Mesothelial cell of epicardium (in vitro differentiated cells): Measurements from ENCODE around the gene PREX1. TPM values are rescaled to one million over a fixed set of nuclear protein-coding genes. Genes with fewer than 3 reads are reported as not detected.

Experiments used
- DNase-seq, 2 experiments: peaks; one replicate each; pipeline ENCODE4 v3.0.0; 2021; ENCODE audit warnings: low spot score in 2 of 2; ENCODE audit not compliant: unreplicated experiment in 2 of 2
- H3K27ac Mint-ChIP-seq: 2 replicates; pipeline ENCODE4 v1.8.0; 2021; ENCODE audit warnings: mixed read lengths
- H3K27me3 Mint-ChIP-seq: 2 replicates; pipeline ENCODE4 v1.8.0; 2021; ENCODE audit warnings: low read depth, mixed read lengths
- H3K36me3 Mint-ChIP-seq: 2 replicates; pipeline ENCODE4 v1.8.0; 2021; ENCODE audit warnings: mixed read lengths
- H3K4me1 Mint-ChIP-seq: 2 replicates; pipeline ENCODE4 v1.8.0; 2021; ENCODE audit warnings: mixed read lengths
- H3K4me3 Mint-ChIP-seq: 2 replicates; pipeline ENCODE4 v1.8.0; 2021; ENCODE audit warnings: mild to moderate bottlenecking, moderate library complexity, mixed read lengths
- H3K9me3 Mint-ChIP-seq: 2 replicates; pipeline ENCODE4 v1.8.0; 2021; ENCODE audit warnings: mixed read lengths
- total RNA-seq: library from RNA; stranded (reverse); gene quantifications from 3 replicates; pipeline ENCODE4 v1.2.1, GENCODE V29; 2021
- TF ChIP-seq, protein P1 (sequence below): fragments of 200-600 bp; sonication (generic); IDR thresholded peaks from one replicate; pipeline ENCODE4 v1.5.0; 2021; ENCODE audit warnings: antibody characterized with exemption; ENCODE audit not compliant: unreplicated experiment

The PREX1 gene
- total RNA-seq, 1 donor from 2014 or later: 8.3 TPM

- peaks cover 5% of the 10 kb centered on the region for H3K4me1 Mint-ChIP-seq
- TF ChIP-seq, protein P1, sequence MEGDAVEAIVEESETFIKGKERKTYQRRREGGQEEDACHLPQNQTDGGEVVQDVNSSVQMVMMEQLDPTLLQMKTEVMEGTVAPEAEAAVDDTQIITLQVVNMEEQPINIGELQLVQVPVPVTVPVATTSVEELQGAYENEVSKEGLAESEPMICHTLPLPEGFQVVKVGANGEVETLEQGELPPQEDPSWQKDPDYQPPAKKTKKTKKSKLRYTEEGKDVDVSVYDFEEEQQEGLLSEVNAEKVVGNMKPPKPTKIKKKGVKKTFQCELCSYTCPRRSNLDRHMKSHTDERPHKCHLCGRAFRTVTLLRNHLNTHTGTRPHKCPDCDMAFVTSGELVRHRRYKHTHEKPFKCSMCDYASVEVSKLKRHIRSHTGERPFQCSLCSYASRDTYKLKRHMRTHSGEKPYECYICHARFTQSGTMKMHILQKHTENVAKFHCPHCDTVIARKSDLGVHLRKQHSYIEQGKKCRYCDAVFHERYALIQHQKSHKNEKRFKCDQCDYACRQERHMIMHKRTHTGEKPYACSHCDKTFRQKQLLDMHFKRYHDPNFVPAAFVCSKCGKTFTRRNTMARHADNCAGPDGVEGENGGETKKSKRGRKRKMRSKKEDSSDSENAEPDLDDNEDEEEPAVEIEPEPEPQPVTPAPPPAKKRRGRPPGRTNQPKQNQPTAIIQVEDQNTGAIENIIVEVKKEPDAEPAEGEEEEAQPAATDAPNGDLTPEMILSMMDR: no peak
- H3K9me3 Mint-ChIP-seq: no peaks in the 10 kb centered on the region
- DNase-seq: no peak
- H3K4me3 Mint-ChIP-seq: no peak overlapping the region
- H3K27me3 Mint-ChIP-seq: no peaks in the 10 kb centered on the region
- peaks cover 2% of the 10 kb centered on the region for H3K36me3 Mint-ChIP-seq
- no peak overlapping the region for H3K27ac Mint-ChIP-seq
Observed at GRCh38 chr20:48649868-48650267, 177.9 kb downstream of the PREX1 start.

DNA sequence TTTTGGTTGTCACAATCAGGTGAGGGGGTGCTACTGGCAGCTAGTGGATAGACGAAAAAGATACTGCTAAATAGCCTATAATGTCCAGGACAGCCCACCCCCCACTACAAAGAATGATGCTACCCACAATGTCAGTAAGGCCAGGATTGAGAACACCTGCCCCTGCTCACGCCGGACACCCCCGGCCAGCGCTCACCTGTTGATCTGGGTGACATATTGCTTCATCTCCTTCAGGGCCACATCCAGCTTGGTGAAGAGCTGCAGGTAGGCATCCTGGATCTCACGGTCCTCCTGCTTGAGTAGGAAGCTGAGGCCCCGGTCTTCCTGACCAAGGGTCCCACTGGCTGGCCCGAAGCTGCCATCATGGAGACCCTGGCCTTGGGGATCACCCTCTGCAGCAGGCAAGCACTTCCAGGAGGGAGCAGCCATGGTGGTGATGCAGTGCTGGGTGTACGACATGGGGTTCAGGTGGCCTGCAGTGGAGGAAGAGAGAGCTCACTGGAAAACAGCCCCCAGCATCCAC is 178.6 kb downstream of the PREX1 start:
- TF ChIP-seq, protein P1: no peak
- DNase-seq: no peak
- H3K27ac Mint-ChIP-seq: no peak overlapping the region
- peaks cover 2% of the 10 kb centered on the region for H3K36me3 Mint-ChIP-seq
- no peaks in the 10 kb centered on the region for H3K9me3 Mint-ChIP-seq
- peaks cover 5% of the 10 kb centered on the region for H3K4me1 Mint-ChIP-seq
- H3K27me3 Mint-ChIP-seq: no peaks in the 10 kb centered on the region
- H3K4me3 Mint-ChIP-seq: no peak overlapping the region

DNA sequence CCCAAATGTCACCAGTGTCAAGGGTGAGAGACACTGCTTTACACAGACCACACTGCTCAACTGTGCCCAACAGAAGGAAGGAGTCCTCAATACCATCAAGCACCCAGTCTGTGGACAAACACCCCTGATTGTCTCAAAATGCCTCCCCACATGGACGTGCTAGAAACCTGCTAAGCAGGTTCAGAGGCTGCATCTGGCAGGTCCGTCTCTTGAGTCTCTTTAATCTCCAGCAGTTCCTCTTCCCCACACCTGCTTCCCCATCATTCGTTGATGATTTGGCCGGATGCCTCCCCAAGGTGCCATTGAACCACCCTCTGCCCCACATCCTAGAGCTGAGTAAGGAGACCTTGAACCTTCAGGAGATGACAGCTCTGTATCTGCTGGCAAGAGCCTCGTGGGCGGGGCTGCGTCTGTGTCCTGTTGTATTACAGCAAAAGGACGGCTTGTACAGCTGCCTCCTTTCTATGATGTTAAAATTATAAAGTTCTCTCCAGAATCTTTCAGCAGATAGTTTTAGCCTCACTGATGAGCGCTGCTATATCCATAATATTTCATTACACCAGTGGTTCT is 179.2 kb downstream of the PREX1 start:
- peaks cover 2% of the 10 kb centered on the region for H3K36me3 Mint-ChIP-seq
- TF ChIP-seq, protein P1: no peak
- H3K27me3 Mint-ChIP-seq: no peaks in the 10 kb centered on the region
- DNase-seq: no peak
- H3K9me3 Mint-ChIP-seq: no peaks in the 10 kb centered on the region
- no peak overlapping the region for H3K27ac Mint-ChIP-seq
- H3K4me3 Mint-ChIP-seq: no peak overlapping the region
- H3K4me1 Mint-ChIP-seq: peaks cover 5% of the 10 kb centered on the region

GRCh38 chr20:48647858-48648257 is 179.9 kb downstream of the PREX1 start:
- H3K36me3 Mint-ChIP-seq: peaks cover 2% of the 10 kb centered on the region
- no peak overlapping the region for H3K27ac Mint-ChIP-seq
- no peaks in the 10 kb centered on the region for H3K9me3 Mint-ChIP-seq

DNA sequence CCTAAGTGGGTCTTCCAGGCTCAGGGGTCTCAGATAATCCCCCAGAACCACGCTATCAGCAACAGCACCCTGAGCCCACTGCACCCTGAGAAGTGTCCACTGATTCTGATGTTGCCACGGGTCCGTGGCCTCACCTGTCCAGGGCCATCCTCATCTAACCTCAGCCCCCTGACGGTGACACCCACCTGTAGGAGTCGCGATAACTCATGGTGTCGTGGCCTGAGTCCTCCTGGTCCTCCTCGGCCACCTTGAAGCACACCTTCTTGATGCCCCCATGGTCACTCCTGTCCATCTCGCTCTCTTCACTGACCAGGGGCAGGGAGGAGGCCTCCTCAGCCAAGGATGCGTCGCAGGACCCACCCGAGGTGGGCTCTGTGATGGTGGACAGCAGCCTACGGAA is 182.1 kb downstream of the PREX1 start:
- Mint-ChIP-seq H3K4me1 (peaks cover 5% of the 10 kb centered on the region), H3K36me3 (peaks cover 2% of the 10 kb centered on the region), H3K27me3 (no peaks in the 10 kb centered on the region), H3K9me3 (no peaks in the 10 kb centered on the region), H3K27ac (no peak overlapping the region), H3K4me3 (no peak overlapping the region)
- no peak for DNase-seq
- TF ChIP-seq, protein P1: no peak

More at GRCh38 chr20:48647858-48648257, 179.9 kb downstream of the PREX1 start:
- peaks cover 5% of the 10 kb centered on the region for H3K4me1 Mint-ChIP-seq
- H3K27me3 Mint-ChIP-seq: no peaks in the 10 kb centered on the region
- no peak overlapping the region for H3K4me3 Mint-ChIP-seq
- no peak for DNase-seq
- TF ChIP-seq, protein P1: no peak
